Left hindlimb (tissue), 1 donor: ENCODE measurements around the gene KPNA6.

Source experiments
- DNase-seq: peaks from one replicate; pipeline ENCODE4 v3.0.0-alpha.2; 2018

KPNA6 gene

GRCh38 chr1:32221581-32221979, 113.7 kb downstream of the KPNA6 start:
- no peak for DNase-seq

- DNase-seq, result peak; percentile 95
Observed at GRCh38 chr1:32221980-32222755, 114.3 kb downstream of the KPNA6 start, which contains the start of the genes EIF3I and TMEM234. EIF3I (plus strand) TSS chr1:32222407; CDS start chr1:32222442, 35 bp downstream. TMEM234 (minus strand) TSS chr1:32222353; CDS start chr1:32222322, 31 bp downstream.

GRCh38 chr1:32223683-32224082, 115.8 kb downstream of the KPNA6 start:
- DNase-seq, result no peak

GRCh38 chr1:32224285-32224684, 116.4 kb downstream of the KPNA6 start:
- DNase-seq, result no peak
